IMR-90 (cell line): ENCODE data around the gene SEMA6A. TPM values are rescaled to one million over a fixed set of nuclear protein-coding genes. Genes with fewer than 3 reads are reported as not detected.

ENCODE experiments used
- ATAC-seq: fragments of 200-7000 bp; cut with Tn5 transposase; 2 replicates; pipeline ENCODE4 v1.9.1; 2020; ENCODE audit warnings: low read depth, mild to moderate bottlenecking, moderate library complexity
- BruUV-seq: library from RNA; stranded (reverse); fragments of 400-500 nt; replicated peaks from 2 replicates; lab custom pipeline; 2021; lab: Mats Ljungman, UMichigan
- CTCF ChIA-PET: fragments of 300-600 bp; formaldehyde crosslinking; extraction: SDS; loops from one replicate; lab custom pipeline; 2021; ENCODE audit warnings: antibody characterized with exemption; lab: Yijun Ruan, JAX
- POLR2A ChIA-PET: fragments of 300-600 bp; sonication (Branson Sonifier 250); formaldehyde crosslinking; loops from one replicate; lab custom pipeline; 2022; ENCODE audit warnings: antibody characterized with exemption; ENCODE audit not compliant: unreplicated experiment; lab: Charles Lee
- DNase-seq: peaks from one replicate; pipeline ENCODE4 v3.0.0; 2013
- H2AFZ ChIP-seq: replicated peaks from 2 replicates; pipeline ENCODE3; 2013; ENCODE audit warnings: low read length, mild to moderate bottlenecking; ENCODE audit not compliant: poor library complexity
- H2AK5ac ChIP-seq: 2 replicates; pipeline ENCODE4 v1.6.1; 2013; ENCODE audit warnings: low read depth, low read length, inconsistent platforms
- H2AK9ac ChIP-seq: replicated peaks from 2 replicates; pipeline ENCODE3; 2013; ENCODE audit warnings: mild to moderate bottlenecking, low read depth, low read length, moderate library complexity; ENCODE audit not compliant: poor library complexity
- H2BK120ac ChIP-seq: 2 replicates; pipeline ENCODE4 v1.6.1; 2013; ENCODE audit warnings: low read depth, low read length, inconsistent platforms
- H2BK15ac ChIP-seq: 3 replicates; pipeline ENCODE4 v1.6.1; 2013; ENCODE audit warnings: low read depth, low read length, inconsistent platforms
- H2BK20ac ChIP-seq: 2 replicates; pipeline ENCODE4 v1.6.1; 2013; ENCODE audit warnings: low read depth, mild to moderate bottlenecking, inconsistent platforms, low read length, moderate library complexity
- H2BK5ac ChIP-seq: 2 replicates; pipeline ENCODE4 v1.6.1; 2013; ENCODE audit warnings: mild to moderate bottlenecking, low read depth, low read length, inconsistent platforms; ENCODE audit not compliant: poor library complexity, severe bottlenecking
- H3K14ac ChIP-seq: replicated peaks from 2 replicates; pipeline ENCODE4 v1.6.1; 2013; ENCODE audit warnings: low read depth, low read length, inconsistent platforms
- H3K18ac ChIP-seq: 2 replicates; pipeline ENCODE4 v1.6.1; 2013; ENCODE audit warnings: low read depth, low read length, control low read depth
- H3K23ac ChIP-seq: 2 replicates; pipeline ENCODE4 v1.6.1; 2013; ENCODE audit warnings: low read depth, low read length, inconsistent platforms
- H3K27ac ChIP-seq: 2 replicates; pipeline ENCODE4 v1.5.1; 2013; ENCODE audit warnings: mild to moderate bottlenecking, control low read depth, low read length; ENCODE audit not compliant: insufficient read depth
- H3K27me3 ChIP-seq: 2 replicates; pipeline ENCODE4 v1.6.1; 2013; ENCODE audit warnings: low read length; ENCODE audit not compliant: control insufficient read depth, insufficient read depth
- H3K36me3 ChIP-seq: 2 replicates; pipeline ENCODE4 v1.6.1; 2013; ENCODE audit warnings: low read length, mixed read lengths; ENCODE audit not compliant: control insufficient read depth, insufficient read depth
- H3K4ac ChIP-seq: 2 replicates; pipeline ENCODE4 v1.6.1; 2013; ENCODE audit warnings: low read depth, low read length, inconsistent platforms
- H3K4me1 ChIP-seq: 2 replicates; pipeline ENCODE4 v1.6.1; 2013; ENCODE audit warnings: low read length, mixed read lengths; ENCODE audit not compliant: control insufficient read depth, insufficient read depth
- H3K4me2 ChIP-seq: 2 replicates; pipeline ENCODE4 v1.6.1; 2013; ENCODE audit warnings: low read depth, mild to moderate bottlenecking, control low read depth, low read length, moderate library complexity
- H3K4me3 ChIP-seq: 2 replicates; pipeline ENCODE4 v1.5.1; 2013; ENCODE audit warnings: low read depth, mild to moderate bottlenecking, control low read depth, low read length, moderate library complexity; ENCODE audit not compliant: insufficient read depth
- H3K56ac ChIP-seq: 2 replicates; pipeline ENCODE4 v1.6.1; 2013; ENCODE audit warnings: low read length, inconsistent platforms; ENCODE audit not compliant: insufficient read depth; ENCODE audit errors: extremely low read depth
- H3K79me1 ChIP-seq, 2 experiments: 2 replicates each; pipeline ENCODE4 v1.6.1; 2013; ENCODE audit warnings: low read length in 2 of 2, inconsistent platforms in 1 of 2, low read depth in 1 of 2
- H3K9ac ChIP-seq: 2 replicates; pipeline ENCODE4 v1.6.1; 2013; ENCODE audit warnings: low read depth, low read length, control low read depth
- H3K9me1 ChIP-seq: 2 replicates; pipeline ENCODE4 v1.6.1; 2013; ENCODE audit warnings: low read length, inconsistent platforms; ENCODE audit not compliant: insufficient read depth
- H3K9me3 ChIP-seq: 2 replicates; pipeline ENCODE4 v1.6.1; 2013; ENCODE audit warnings: low read length; ENCODE audit not compliant: control insufficient read depth, insufficient read depth
- H4K20me1 ChIP-seq: 2 replicates; pipeline ENCODE4 v1.6.1; 2013; ENCODE audit warnings: low read length, inconsistent platforms; ENCODE audit not compliant: insufficient read depth
- H4K5ac ChIP-seq: 2 replicates; pipeline ENCODE4 v1.6.1; 2013; ENCODE audit warnings: mild to moderate bottlenecking, low read depth, low read length, control low read depth
- H4K8ac ChIP-seq, 2 experiments: 2 replicates each; pipeline ENCODE4 v1.6.1; 2013; ENCODE audit warnings: low read depth in 2 of 2, low read length in 2 of 2, control low read depth in 1 of 2, inconsistent platforms in 1 of 2
- H4K91ac ChIP-seq: 2 replicates; pipeline ENCODE4 v1.6.1; 2013; ENCODE audit warnings: low read depth, low read length, inconsistent platforms; ENCODE audit not compliant: insufficient read depth
- CHD1 ChIP-seq: IDR thresholded peaks from 2 replicates; pipeline ENCODE4 v1.6.1; 2012; ENCODE audit warnings: low read depth, low read length, improper control_type of control experiment
- FOS ChIP-seq: fragments of 150-350 bp; IDR thresholded peaks from 2 replicates; pipeline ENCODE4 v1.6.1; 2016; ENCODE audit warnings: low read depth, low read length
- MAFK ChIP-seq: IDR thresholded peaks from 2 replicates; pipeline ENCODE4 v1.6.1; 2012; ENCODE audit warnings: low read depth, low read length, improper control_type of control experiment
- MAZ ChIP-seq: IDR thresholded peaks from 2 replicates; pipeline ENCODE4 v1.6.1; 2012; ENCODE audit warnings: low read depth, mild to moderate bottlenecking, low read length, improper control_type of control experiment, moderate library complexity, borderline replicate concordance
- MXI1 ChIP-seq: IDR thresholded peaks from 2 replicates; pipeline ENCODE4 v1.6.1; 2012; ENCODE audit warnings: low read depth, mild to moderate bottlenecking, low read length, moderate library complexity, borderline replicate concordance
- NFE2L2 ChIP-seq: fragments of 150-350 bp; IDR thresholded peaks from 2 replicates; pipeline ENCODE4 v1.6.1; 2016; ENCODE audit warnings: low read depth, mild to moderate bottlenecking, low read length
- POLR2A ChIP-seq: IDR thresholded peaks from 2 replicates; pipeline ENCODE4 v1.6.1; 2012; ENCODE audit warnings: mild to moderate bottlenecking, low read depth, low read length
- WGBS, 2 experiments: methylation state at CpG; one replicate each; pipeline versions ENCODE4 v1.1.5 to v1.1.7; 2013; ENCODE audit warnings: missing lambda C conversion rate in 2 of 2; ENCODE audit not compliant: insufficient read length in 1 of 2; ENCODE audit errors: extremely low coverage in 2 of 2; 5-methylcytosine and 5-hydroxymethylcytosine counted together
- dilution Hi-C: fragments of 300-500 bp; cut with HindIII; formaldehyde crosslinking; loops from one replicate; pipeline ENCODE4 v1.14.3; 2018; ENCODE audit warnings: low sequenced_read_pairs; ENCODE audit not compliant: unreplicated experiment
- in situ Hi-C: fragments of 300-500 bp; cut with MboI; formaldehyde crosslinking; loops from 3 replicates; pipeline ENCODE4 v1.14.3; 2019; ENCODE audit warnings: low sequenced_read_pairs, inconsistent platforms, mixed read lengths
- intact Hi-C: fragments of 100-400 bp; cut with micrococcal nuclease; formaldehyde crosslinking; loops from 2 replicates; pipeline ENCODE4 v1.10.0; 2022
- polyA plus RNA-seq, 3 experiments: library from polyadenylated mRNA; depleted of rRNA; stranded (reverse); fragments of >200 nt; gene quantifications; 2 replicates each; pipeline ENCODE4 v1.2.3, GENCODE V29; 2012; ENCODE audit warnings: low replicate concordance in 1 of 3
- total RNA-seq: library from RNA; depleted of rRNA; stranded (reverse); fragments of >200 nt; gene quantifications from 2 replicates; pipeline ENCODE4 v1.2.3, GENCODE V29; 2012

The SEMA6A gene
- total and polyA plus RNA-seq, 2 of the 4 experiments (the other 2 are of a cell fraction), result 0.27 to 0.36 TPM

DNA sequence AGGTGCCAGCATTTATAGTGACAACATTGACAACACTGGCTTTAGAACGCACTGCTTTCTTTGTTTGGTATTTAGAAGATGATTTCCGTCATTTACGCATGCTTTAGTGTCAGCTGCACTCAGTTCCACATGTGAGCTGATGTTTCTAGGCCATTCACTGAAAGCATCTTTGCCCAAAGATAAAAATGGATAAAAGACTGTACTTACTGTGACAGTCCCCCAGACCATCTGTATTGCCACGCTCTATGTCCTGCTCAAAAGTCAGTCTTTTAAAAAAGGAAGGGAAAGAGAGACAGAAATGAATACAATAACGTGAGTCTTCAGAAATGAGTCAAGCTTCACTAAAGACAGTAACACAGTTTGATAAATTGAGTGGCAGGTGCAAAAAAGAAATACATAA is 99.3 kb downstream of the SEMA6A start:
- TF ChIP-seq MXI1 (no peak), NFE2L2 (no peak), CHD1 (no peak), MAZ (no peak), MAFK (no peak), FOS (no peak), POLR2A (no peak)
- Histone ChIP-seq H4K91ac (no peak overlapping the region), H4K8ac (no peak overlapping the region), H3K27ac (no peak overlapping the region), H2BK120ac (no peak overlapping the region), H3K4me2 (no peak overlapping the region), H3K4me1 (no peaks in the 10 kb centered on the region), H4K20me1 (no peaks in the 10 kb centered on the region), H4K5ac (no peak overlapping the region), H3K23ac (no peak overlapping the region), H3K79me1 (no peaks in the 10 kb centered on the region), H2BK20ac (no peak overlapping the region), H2AFZ (no peak overlapping the region), H2BK15ac (no peak overlapping the region), H3K18ac (no peak overlapping the region), H3K27me3 (no peaks in the 10 kb centered on the region), H3K14ac (no peak overlapping the region), H3K56ac (no peak overlapping the region), H2BK5ac (no peak overlapping the region), H3K4me3 (no peak overlapping the region), H2AK9ac (no peak overlapping the region), H3K9me3 (peaks cover 5% of the 10 kb centered on the region; the same call in 1 of the 2 replicates), H3K36me3 (no peaks in the 10 kb centered on the region), H3K9ac (no peak overlapping the region), H3K4ac (no peak overlapping the region), H3K9me1 (no peaks in the 10 kb centered on the region), H2AK5ac (no peak overlapping the region)
- BruUV-seq, result no TSS peak
- CTCF ChIA-PET, result interaction anchor here (1.2 kb wide), 1 partner anchor 14 kb away, joined by 3 read pairs; no protein-coding TSS in a partner anchor
- in situ Hi-C loops, result no loop called here
- no peak for ATAC-seq
- intact Hi-C loops, result no loop called here
- dilution Hi-C loops, result no loop called here
- POLR2A ChIA-PET, result no interaction called here
- DNase-seq, result no peak
- WGBS, 2 experiments, result no CpG with 5 or more reads among the region's 5 CpGs
